Body of pancreas (tissue), 4 donors: Measurements from ENCODE around the gene KRT36.

Source experiments
- POLR2A ChIP-seq, 3 donors: fragments of 450-650 bp; IDR thresholded peaks; one replicate each; pipeline ENCODE4 v1.6.1; 2016; ENCODE audit warnings: antibody characterized with exemption in 3 of 3, mild to moderate bottlenecking in 2 of 3
- TF ChIP-seq, protein P1 (sequence below), 7 experiments: fragments of 450-650 bp in 4 of 7; fragments of 200-600 bp in 3 of 7; sonication (generic) in 3 of 7; IDR thresholded peaks; one replicate each; pipeline ENCODE4 v1.5.1; 2016 to 2019; ENCODE audit warnings: antibody characterized with exemption in 7 of 7

DNA sequence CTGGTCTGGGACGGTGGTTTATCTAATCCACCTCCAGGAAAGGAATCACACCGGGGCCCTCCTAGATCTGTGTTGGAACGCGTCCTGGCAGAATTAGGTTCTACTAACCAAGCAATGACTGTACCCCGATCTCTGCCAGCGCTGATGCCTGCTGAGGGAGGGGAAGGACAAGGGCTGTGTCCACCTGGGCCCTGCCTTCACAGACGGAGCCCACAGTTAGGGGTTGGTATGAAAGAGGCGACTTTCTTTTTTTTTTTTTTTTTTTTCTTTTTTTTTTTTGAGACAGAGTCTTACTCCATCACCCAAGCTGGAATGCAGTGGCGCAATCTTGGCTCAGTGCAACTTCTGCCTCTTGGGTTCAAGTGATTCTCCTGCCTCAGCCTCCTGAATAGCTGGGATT, 48.3 kb upstream of the KRT36 start:
- TF ChIP-seq POLR2A (IDR thresholded peaks at IDR 0.05) = no peak
- TF ChIP-seq, protein P1, sequence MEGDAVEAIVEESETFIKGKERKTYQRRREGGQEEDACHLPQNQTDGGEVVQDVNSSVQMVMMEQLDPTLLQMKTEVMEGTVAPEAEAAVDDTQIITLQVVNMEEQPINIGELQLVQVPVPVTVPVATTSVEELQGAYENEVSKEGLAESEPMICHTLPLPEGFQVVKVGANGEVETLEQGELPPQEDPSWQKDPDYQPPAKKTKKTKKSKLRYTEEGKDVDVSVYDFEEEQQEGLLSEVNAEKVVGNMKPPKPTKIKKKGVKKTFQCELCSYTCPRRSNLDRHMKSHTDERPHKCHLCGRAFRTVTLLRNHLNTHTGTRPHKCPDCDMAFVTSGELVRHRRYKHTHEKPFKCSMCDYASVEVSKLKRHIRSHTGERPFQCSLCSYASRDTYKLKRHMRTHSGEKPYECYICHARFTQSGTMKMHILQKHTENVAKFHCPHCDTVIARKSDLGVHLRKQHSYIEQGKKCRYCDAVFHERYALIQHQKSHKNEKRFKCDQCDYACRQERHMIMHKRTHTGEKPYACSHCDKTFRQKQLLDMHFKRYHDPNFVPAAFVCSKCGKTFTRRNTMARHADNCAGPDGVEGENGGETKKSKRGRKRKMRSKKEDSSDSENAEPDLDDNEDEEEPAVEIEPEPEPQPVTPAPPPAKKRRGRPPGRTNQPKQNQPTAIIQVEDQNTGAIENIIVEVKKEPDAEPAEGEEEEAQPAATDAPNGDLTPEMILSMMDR (IDR thresholded peaks at IDR 0.05) = no peak
